Activated B cell treated with CpG ODN at 0.5 μM for 24 hours (primary cell): Measurements from ENCODE around the gene DOCK2. TPM values are rescaled to one million over a fixed set of nuclear protein-coding genes. Genes with fewer than 3 reads are reported as not detected.

Experiments used
- ATAC-seq: fragments of 200-7000 bp; cut with Tn5 transposase; one replicate; pipeline ENCODE4 v1.10.0; 2021; ENCODE audit warnings: low read depth, mild to moderate bottlenecking, moderate library complexity
- CTCF ChIA-PET: fragments of 350-600 bp; sonication (Branson Sonifier 250); formaldehyde crosslinking; loops from one replicate; lab custom pipeline; 2021; ENCODE audit warnings: antibody characterized with exemption; lab: Charles Lee
- POLR2A ChIA-PET: fragments of 350-600 bp; sonication (Branson Sonifier 250); formaldehyde crosslinking; loops from one replicate; lab custom pipeline; 2021; ENCODE audit warnings: antibody characterized with exemption; lab: Charles Lee
- DNase-seq: peaks from one replicate; pipeline ENCODE4 v3.0.0; 2022
- H3K27ac Mint-ChIP-seq: one replicate; pipeline ENCODE4 v1.8.0; 2020; ENCODE audit warnings: mixed read lengths
- H3K27me3 Mint-ChIP-seq: one replicate; pipeline ENCODE4 v1.8.0; 2021; ENCODE audit warnings: mixed read lengths
- H3K36me3 Mint-ChIP-seq: one replicate; pipeline ENCODE4 v1.8.0; 2021; ENCODE audit warnings: low read depth, mixed read lengths
- H3K4me1 Mint-ChIP-seq: one replicate; pipeline ENCODE4 v1.8.0; 2021; ENCODE audit warnings: mixed read lengths
- H3K4me3 Mint-ChIP-seq: one replicate; pipeline ENCODE4 v1.8.0; 2020; ENCODE audit warnings: mild to moderate bottlenecking, mixed read lengths
- H3K9me3 Mint-ChIP-seq: one replicate; pipeline ENCODE4 v1.8.0; 2020; ENCODE audit warnings: mixed read lengths
- intact Hi-C: fragments of 100-400 bp; cut with micrococcal nuclease; formaldehyde crosslinking; loops from one replicate; pipeline ENCODE4 v1.15.1; 2024
- total RNA-seq: library from RNA; stranded (reverse); gene quantifications from 2 replicates; pipeline ENCODE4 v1.2.3, GENCODE V29; 2022
- TF ChIP-seq, protein P1 (sequence below): fragments of 200-600 bp; IDR thresholded peaks from one replicate; pipeline ENCODE4 v1.8.0; 2022; ENCODE audit warnings: antibody characterized with exemption, mild to moderate bottlenecking

DOCK2 gene
- total RNA-seq, 1 donor from 2014 or later: 344 TPM

DNA sequence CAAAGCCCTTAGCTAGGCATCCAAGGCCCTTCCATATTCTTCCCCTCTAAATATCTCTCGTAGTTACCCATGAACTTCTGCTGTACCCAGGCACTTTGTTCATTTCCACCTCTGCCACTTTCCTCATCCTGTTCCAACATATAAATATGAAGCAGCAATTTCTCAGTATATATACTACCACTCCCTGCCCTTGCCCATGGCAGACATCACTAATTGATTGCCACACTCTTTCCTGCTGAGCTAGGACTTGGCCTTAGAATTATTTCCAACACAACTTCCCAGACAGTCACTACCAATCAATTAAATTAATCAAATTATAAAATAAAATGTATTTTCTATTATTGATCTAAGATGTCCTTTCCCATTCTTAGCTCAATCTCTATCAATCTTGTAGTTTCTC is 334.7 kb downstream of the DOCK2 start:
- ChIA-PET CTCF (interaction anchor here (1.5 kb wide), 1 partner anchor 9 kb away, joined by 5 read pairs; the partner anchor contains the start of gene INSYN2B), POLR2A (no interaction called here)
- ATAC-seq (no peak), DNase-seq (no peak)
- Mint-ChIP-seq H3K4me1 (no peaks in the 10 kb centered on the region), H3K27me3 (no peaks in the 10 kb centered on the region), H3K27ac (no peak overlapping the region), H3K4me3 (no peak overlapping the region), H3K36me3 (peaks cover 59% of the 10 kb centered on the region), H3K9me3 (no peaks in the 10 kb centered on the region)
- intact Hi-C loops: no loop called here
- TF ChIP-seq, protein P1, sequence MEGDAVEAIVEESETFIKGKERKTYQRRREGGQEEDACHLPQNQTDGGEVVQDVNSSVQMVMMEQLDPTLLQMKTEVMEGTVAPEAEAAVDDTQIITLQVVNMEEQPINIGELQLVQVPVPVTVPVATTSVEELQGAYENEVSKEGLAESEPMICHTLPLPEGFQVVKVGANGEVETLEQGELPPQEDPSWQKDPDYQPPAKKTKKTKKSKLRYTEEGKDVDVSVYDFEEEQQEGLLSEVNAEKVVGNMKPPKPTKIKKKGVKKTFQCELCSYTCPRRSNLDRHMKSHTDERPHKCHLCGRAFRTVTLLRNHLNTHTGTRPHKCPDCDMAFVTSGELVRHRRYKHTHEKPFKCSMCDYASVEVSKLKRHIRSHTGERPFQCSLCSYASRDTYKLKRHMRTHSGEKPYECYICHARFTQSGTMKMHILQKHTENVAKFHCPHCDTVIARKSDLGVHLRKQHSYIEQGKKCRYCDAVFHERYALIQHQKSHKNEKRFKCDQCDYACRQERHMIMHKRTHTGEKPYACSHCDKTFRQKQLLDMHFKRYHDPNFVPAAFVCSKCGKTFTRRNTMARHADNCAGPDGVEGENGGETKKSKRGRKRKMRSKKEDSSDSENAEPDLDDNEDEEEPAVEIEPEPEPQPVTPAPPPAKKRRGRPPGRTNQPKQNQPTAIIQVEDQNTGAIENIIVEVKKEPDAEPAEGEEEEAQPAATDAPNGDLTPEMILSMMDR: no peak

DNA sequence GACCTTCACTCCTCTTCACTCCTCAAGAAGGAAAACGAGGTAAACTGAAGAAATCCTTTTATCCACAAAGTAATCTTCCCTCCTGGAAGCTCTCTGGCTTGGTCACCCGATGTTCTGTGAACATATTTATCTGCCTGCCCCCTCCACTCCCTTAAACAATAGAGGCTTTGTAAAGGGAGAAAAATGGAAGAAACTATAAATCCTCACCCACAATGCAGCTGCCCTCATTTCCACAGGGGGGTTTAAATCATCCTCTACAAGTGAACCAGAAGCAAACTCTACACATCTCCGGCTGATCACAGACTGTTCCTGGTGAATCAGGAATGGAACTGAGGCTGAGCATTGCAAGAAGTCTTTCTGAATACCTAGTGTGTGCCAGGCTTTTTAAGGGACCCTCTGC is 336.0 kb downstream of the DOCK2 start:
- DNase-seq (no peak), ATAC-seq (no peak)
- Mint-ChIP-seq H3K27ac (no peak overlapping the region), H3K27me3 (no peaks in the 10 kb centered on the region), H3K9me3 (no peaks in the 10 kb centered on the region), H3K4me1 (no peaks in the 10 kb centered on the region), H3K36me3 (peaks cover 53% of the 10 kb centered on the region), H3K4me3 (no peak overlapping the region)
- CTCF ChIA-PET: interaction anchor here (1.0 kb wide), 1 partner anchor 23 kb away, joined by 3 read pairs; no protein-coding TSS in a partner anchor
- intact Hi-C loops: no loop called here
- POLR2A ChIA-PET: no interaction called here
- TF ChIP-seq, protein P1: no peak

DNA sequence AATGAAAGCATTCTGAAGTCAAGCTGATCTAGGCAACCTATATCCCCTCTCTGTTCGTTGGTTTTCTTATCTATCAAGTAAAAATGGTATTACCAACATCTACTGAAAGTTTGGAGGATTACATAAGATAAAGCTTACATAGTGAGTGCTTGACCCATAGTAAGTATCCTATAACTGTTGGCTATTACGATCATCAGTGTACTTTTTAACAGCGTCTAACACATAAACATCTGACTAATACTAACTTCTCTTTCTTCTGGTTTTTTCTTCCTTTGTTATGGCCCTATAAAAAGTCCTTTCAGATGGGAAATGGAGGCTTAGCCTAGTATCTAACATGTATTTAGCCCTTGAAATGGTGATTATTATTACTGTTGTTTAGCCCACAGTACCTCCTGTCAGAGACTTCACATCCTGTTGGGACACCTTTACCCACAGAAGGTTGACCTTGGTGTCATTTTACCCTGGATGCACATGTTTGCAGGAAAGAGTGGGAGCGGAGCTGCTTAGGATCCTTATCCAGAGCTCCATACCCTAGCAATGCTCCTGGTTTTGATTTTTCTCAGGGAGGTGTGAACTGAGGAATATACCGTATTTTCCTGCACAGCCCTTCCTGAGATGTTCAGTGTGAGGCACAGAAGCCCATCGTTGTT is 337.2 kb downstream of the DOCK2 start:
- POLR2A ChIA-PET: no interaction called here
- no peaks in the 10 kb centered on the region for H3K9me3 Mint-ChIP-seq
- H3K27me3 Mint-ChIP-seq: no peaks in the 10 kb centered on the region
- no peak for DNase-seq
- H3K36me3 Mint-ChIP-seq: peaks cover 56% of the 10 kb centered on the region
- intact Hi-C loops: no loop called here
- H3K4me3 Mint-ChIP-seq: no peak overlapping the region
- CTCF ChIA-PET: no interaction called here
- no peaks in the 10 kb centered on the region for H3K4me1 Mint-ChIP-seq
- no peak overlapping the region for H3K27ac Mint-ChIP-seq
- TF ChIP-seq, protein P1: no peak
- no peak for ATAC-seq

DNA sequence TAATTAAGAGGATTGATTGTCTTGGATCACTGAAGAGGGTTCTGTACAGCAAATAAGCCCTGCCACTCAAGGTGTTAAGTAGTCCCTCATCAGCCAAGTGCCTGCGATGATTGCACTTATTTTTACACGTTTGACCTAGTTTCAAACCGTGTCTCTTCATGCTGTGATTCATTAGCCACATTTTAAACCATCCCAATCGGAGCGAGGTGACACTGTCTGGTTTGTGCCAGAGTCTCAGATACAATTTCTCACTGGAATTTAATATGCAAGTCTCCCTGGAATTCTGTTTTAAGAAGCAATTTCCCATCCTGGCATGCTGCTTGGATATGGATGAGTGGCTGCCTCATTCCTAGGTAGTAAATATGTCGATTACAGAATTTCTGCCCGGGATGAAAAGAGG is 341.6 kb downstream of the DOCK2 start:
- Mint-ChIP-seq H3K4me3 (no peak overlapping the region), H3K9me3 (no peaks in the 10 kb centered on the region), H3K27me3 (no peaks in the 10 kb centered on the region), H3K36me3 (peaks cover 59% of the 10 kb centered on the region), H3K27ac (no peak overlapping the region), H3K4me1 (peaks cover 9% of the 10 kb centered on the region)
- intact Hi-C loops: no loop called here
- DNase-seq (no peak), ATAC-seq (no peak)
- TF ChIP-seq, protein P1: no peak
- CTCF ChIA-PET: interaction anchor here (1.1 kb wide), 1 partner anchor 277 kb away, joined by 3 read pairs; no protein-coding TSS in a partner anchor
- POLR2A ChIA-PET: no interaction called here

DNA sequence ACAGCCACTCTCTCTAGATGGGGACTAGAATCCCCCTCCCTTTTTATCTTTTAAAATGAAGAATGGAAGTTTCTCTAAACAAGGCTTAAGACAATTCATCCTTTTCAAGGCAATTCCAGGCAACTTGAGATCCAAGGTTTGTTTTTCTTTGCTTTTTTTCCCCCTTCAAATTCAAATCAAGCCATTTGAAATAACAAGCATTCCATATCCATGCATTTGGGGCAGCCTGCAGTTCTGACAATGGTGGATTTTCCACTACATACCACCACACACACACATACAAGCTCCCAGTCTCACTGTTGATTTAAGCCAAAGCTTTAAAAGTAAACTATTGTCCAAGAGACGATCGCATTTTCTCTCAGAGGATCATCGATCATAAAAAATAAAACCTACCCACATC is 342.8 kb downstream of the DOCK2 start:
- no peak overlapping the region for H3K27ac Mint-ChIP-seq
- CTCF ChIA-PET: interaction anchor here (1.2 to 1.8 kb wide), 3 partner anchors 8 to 278 kb away, joined by 3 to 11 read pairs (median 5); no protein-coding TSS in a partner anchor
- intact Hi-C loops: loop anchor here (1.0 to 5.0 kb wide), 2 partner anchors 277 to 998 kb away; no protein-coding TSS in a partner anchor
- POLR2A ChIA-PET: no interaction called here
- ATAC-seq: no peak
- no peaks in the 10 kb centered on the region for H3K9me3 Mint-ChIP-seq
- H3K4me3 Mint-ChIP-seq: no peak overlapping the region
- peaks cover 9% of the 10 kb centered on the region for H3K4me1 Mint-ChIP-seq
- H3K27me3 Mint-ChIP-seq: no peaks in the 10 kb centered on the region
- no peak for DNase-seq
- peaks cover 58% of the 10 kb centered on the region for H3K36me3 Mint-ChIP-seq
- TF ChIP-seq, protein P1: no peak
